HCT116 (cell line): ENCODE measurements around the gene IBA57.

Source experiments
- CEBPB ChIP-seq: IDR thresholded peaks from 2 replicates; pipeline ENCODE4 v1.6.1; 2012; ENCODE audit warnings: low read depth
- RAD21 ChIP-seq: IDR thresholded peaks from 2 replicates; pipeline ENCODE4 v1.6.1; 2012; ENCODE audit warnings: low read depth, mild to moderate bottlenecking
- TCF7L2 ChIP-seq: IDR thresholded peaks from 2 replicates; pipeline ENCODE4 v1.7.0; 2011; ENCODE audit warnings: borderline replicate concordance, inconsistent platforms; ENCODE audit not compliant: insufficient read depth, insufficient read length; ENCODE audit errors: extremely low read depth
- TF ChIP-seq, protein P1 (sequence below), 3 experiments: fragments of 200-600 bp in 1 of 3; sonication (generic) in 1 of 3; IDR thresholded peaks in 2 of 3; conservative IDR thresholded peaks in 1 of 3; 2 replicates each; pipeline ENCODE4 v1.5.1; 2012 to 2017; ENCODE audit warnings: low read depth in 2 of 3, low read length in 2 of 3, antibody characterized with exemption in 1 of 3, borderline replicate concordance in 1 of 3, control low read depth in 1 of 3, mild to moderate bottlenecking in 1 of 3, mixed read lengths in 1 of 3, mixed run types in 1 of 3, moderate library complexity in 1 of 3; ENCODE audit not compliant: insufficient read depth in 1 of 3

DNA sequence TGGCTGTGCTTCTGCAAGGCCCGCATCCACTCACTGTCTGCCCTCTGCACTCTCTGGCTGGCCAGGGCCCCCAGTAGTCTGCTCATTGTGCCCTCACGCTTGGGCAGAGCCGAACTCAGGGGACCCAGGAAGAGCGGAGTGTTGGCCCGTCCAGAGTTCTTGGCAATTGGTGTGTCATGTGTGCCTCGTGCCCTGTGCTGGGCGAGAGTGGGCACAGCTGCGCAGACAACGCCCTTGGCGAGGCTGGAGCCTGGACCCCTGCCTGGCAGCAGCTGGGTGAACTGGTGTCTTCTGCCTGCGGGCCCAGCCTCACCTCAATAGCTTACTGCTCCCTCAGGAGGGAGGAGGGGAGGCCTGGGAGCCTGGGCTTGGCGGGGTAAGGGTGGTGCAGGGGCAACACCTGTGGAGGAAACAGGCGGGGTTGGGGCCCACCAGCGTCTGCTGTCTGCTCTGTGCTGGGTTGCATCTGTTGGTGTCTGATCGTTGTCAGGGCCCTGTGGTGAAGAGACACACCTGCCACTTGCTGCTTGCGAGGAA, 23.4 kb upstream of the IBA57 start:
- TF ChIP-seq, protein P1, sequence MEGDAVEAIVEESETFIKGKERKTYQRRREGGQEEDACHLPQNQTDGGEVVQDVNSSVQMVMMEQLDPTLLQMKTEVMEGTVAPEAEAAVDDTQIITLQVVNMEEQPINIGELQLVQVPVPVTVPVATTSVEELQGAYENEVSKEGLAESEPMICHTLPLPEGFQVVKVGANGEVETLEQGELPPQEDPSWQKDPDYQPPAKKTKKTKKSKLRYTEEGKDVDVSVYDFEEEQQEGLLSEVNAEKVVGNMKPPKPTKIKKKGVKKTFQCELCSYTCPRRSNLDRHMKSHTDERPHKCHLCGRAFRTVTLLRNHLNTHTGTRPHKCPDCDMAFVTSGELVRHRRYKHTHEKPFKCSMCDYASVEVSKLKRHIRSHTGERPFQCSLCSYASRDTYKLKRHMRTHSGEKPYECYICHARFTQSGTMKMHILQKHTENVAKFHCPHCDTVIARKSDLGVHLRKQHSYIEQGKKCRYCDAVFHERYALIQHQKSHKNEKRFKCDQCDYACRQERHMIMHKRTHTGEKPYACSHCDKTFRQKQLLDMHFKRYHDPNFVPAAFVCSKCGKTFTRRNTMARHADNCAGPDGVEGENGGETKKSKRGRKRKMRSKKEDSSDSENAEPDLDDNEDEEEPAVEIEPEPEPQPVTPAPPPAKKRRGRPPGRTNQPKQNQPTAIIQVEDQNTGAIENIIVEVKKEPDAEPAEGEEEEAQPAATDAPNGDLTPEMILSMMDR (IDR thresholded peaks at IDR 0.05 in 2 of 3, conservative IDR thresholded peaks at IDR 0.05 in 1 of 3; ENCODE audit: borderline replicate concordance in 1 of 3, insufficient read depth in 1 of 3, low read depth in 2 of 3, low read length in 2 of 3), result no peak
- TF ChIP-seq CEBPB (no peak), TCF7L2 (no peak), RAD21 (no peak)
